ENCODE measurements around the gene ABCC12.

ABCC12 gene

DNA sequence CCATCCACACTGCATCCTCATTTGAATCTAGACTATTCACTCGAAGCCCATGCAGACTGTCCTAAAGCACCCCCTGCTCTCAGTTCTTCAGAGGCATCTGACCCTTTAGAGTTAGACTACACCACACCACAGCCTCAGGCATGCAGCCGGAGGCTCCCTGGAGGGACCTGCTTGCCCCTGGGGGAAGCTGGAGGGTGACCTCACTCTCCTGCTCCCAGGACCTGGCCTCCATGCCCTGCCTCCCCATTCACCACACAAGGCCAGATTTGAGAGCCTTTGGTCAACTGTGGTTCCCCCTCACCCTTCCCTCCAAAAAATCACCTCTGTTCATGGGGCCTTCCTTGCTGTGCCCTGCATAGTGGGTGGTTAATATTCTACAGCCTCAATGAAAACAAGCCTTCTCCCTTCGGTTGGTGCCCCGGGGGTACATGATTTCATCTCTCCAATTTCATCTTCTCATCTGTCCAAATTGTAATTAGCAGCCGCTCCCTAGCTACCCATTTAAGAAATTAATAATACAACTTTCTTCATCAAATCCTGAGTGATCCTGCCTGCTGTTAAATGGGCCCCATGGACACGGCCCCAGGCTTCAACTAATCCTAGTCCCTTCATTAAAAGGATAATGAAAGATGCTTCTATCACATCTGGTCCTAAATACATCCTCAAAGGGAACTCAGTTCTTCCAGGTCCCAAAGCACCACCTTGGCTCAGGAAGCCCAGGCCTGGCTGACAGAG lies 24.4 kb downstream of the ABCC12 start:
- no peak for DNase-seq

DNA sequence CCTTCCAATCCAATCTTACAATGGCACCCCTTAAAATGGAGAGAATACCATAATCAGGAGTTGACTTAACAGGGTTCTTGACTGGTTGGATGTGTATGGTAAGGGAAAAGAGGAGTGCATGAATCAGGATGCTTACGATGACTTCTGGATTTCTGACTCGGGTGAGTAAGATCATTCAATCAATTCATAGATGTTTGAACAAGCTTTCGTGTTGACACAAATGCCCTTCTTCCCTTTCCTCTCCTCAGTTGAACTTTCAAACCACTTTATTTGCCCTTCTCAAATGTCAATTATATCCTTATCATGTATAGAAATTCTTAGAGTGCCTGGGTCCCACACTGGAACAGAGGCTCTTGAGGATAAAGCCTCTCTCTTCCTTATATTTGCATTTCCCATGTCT lies 25.9 kb downstream of the ABCC12 start:
- DNase-seq = no peak

DNA sequence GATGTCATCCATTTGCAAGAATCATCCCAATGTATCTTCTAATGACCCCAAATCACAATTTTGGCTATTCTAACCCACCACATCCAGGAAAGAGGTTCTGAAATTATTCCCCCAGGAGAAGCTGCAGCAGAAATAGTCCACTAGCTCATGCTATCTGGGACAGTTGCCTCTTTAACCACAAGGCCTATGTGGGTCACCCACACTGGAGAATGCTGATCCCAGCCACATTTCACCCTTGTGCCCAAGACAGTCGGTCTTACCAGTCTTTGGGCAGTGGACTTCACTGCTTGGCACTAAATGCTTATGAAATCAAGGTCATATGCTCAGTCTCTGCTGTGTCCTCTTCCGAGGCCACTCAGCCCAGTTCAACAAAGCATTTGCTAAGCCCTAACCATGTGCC lies 27.0 kb downstream of the ABCC12 start:
- DNase-seq = no peak

DNA sequence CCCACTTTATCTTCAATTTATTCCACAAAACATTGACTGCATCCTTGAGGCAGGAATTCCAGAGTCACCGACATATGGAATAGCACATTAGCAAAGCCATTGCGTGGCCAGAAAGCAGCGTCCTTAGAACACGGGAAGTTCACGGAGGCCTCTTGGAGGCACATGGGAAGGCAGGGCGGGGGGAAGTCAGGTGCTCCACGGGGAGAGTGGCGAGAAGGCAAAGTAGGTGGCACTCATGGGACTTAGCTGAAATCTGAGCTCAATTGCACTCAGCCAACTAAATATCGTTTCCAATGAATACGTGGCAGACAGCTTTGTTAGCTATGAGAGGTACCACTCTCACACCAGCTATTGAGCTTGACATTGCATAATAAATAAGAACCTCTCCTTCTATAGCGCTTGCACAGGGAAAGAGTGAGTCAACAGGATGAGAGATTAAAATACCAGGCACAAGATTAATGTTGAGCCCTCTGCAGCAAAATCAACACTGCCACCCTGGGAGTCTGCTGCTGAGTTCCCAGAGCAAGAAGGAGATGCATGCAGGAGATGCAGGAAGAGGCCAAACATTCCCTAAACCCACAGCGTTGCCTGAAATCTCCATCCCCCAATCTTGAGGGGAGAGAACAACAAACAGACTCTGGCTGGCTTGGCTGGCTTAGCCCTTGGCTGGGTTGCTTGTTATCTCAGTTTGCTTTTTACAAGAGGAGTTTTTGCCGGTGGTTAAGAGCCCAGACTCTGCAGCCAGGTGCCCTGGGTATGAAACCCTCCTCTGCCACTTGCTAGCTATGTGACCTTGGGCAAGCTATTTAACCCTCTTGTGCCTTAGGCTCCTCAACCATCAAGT lies 28.8 kb downstream of the ABCC12 start:
- no peak for DNase-seq

DNA sequence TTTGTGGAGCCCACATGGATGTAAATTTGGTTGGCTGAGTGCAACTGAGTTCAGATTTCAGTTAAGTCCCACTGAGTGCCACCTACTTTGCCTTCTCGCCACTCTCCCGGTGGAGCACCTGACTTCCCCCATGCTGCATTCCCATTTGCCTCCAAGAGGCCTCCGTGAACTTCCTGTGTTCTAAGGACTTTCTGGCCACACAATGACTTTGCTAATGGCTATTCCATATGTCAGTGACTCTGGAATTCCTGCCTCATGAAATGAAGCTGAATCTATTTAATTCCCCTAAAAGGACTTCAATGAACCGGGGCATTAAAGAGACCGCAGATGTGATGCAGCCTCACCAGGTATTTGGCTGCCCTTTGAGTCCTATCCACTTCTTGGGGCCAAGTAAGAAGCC lies 29.9 kb downstream of the ABCC12 start:
- no peak for DNase-seq

DNA sequence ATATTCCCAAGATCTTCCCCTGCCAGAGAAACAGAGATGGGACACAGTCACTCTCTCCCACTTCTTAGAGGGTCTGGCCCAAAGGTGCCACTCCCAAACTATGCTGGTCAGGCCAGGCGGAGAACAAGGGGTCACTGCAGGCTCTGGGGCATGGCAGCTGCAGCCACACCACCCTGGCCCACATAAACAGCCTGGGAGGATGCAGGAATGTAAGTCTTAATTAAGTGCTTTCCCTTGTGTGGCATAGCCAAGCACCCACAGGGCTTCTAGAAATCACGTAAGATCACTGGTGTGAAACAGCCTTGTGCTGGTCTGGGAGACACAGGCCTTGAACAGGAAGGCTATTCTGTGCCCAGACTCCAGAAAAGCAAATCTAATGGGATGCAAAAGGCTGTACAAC lies 31.5 kb downstream of the ABCC12 start:
- no peak for DNase-seq

DNA sequence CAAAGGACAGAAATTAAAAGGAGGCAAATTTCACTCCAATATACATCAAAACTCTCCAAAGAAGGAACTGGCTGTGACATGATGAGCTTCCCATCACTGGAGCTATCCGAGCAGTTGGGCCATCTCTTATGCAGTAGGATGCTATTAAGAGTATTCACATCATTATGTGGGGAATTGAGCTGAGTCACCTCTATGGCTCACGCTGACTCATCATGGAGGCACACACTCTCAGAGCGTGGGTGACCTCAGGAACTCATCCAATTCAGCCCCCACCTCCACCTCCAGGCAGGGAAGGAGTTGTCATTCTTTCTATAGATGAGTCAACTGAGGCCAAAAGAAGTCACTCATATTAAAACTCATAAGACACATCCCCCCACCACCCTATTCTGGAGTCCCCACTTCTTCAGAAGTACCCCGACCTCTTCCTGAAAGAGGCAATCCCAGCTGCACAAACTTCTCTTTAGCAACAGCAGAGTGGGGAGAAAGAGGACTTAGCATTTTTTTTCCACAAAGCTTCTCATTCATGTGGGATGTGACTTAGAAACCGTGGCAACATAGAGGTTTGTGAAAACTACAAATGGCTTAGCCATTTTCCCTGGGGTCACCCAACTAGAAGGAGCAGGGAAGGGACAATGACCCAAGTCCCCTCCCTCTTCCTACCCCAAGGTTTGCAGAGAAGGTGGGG lies 32.5 kb downstream of the ABCC12 start:
- peak; percentile 12 for DNase-seq

DNA sequence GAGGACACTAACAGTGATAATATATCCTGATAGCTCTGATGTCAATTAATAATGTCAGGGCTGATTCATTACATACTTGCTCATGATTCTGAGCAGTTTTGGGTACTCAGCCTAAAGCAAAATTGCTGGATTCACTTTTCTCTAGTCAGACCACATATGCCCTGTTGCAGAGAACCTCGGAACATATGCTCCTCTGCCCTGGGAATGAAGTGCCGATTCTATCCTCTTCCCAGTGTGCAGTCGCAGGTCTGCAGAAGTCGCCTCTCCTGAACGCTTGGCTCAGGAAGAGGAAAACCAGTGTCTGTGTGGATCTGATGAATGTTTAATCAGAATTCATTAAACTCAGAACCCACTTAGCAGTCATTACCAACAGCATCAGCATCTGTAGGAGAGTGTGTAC lies 34.5 kb downstream of the ABCC12 start:
- DNase-seq = no peak

DNA sequence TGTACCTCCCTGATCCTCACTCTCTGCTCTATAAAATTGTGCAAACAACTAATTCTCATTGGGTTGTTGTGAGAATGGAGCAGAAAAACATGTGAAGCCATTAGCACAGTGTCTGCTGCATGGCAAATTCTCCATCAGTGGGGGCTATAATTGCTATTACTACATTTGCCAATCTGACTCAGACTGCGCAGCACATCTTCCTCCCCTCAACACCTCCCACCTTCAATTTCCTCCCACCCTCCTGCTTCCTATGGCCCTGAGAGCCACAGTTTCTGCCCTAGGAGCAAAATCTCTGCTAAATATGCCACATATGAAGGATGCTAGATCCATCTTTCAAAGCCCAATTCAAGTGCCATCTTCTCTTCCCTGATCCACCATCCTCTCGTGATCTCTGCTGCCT lies 37.0 kb downstream of the ABCC12 start:
- DNase-seq = no peak

DNA sequence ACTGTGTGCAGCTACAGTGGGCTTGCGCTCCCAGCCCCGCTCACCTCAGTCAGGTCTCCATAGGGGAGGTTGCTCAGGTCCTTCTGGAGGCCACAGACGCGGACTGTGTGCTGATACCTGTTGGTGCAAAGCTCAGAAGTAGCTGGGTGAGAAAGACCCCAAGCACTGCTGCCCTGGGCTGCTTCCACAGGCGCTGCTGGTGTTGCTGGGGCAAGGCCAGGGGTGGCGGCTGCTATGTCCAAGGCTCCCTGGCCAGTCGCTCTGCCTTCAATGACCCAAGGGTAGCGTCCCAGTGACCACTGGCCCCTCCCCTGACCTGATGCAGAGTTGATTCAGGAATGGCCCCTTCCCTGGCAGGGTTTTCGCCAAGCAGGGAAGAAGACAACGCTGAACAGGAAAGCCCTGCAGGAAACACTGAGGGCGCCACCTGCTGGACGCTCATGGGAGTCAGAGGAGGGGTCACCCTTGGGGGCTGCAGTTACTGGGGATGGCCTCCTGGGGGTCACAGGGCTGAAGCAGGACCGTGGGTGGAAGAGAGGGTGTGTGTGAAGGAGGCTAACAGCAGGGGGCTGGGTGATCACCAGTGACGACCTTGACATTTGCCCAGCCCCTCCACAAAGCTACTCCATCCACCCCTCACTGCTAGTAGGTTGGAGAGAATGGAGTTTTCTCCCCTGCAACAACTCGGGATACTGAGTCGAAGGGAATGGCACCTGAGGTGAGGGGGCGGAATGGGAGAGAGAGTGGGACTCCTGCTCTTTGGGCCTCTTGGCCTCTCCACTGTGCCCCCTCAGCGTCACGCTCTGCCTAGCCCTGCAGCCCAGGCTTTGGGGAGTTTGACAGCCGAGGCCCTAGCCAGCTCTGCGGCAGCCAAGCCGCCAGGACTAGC lies 38.3 kb downstream of the ABCC12 start:
- DNase-seq = peak; percentile 11

DNA sequence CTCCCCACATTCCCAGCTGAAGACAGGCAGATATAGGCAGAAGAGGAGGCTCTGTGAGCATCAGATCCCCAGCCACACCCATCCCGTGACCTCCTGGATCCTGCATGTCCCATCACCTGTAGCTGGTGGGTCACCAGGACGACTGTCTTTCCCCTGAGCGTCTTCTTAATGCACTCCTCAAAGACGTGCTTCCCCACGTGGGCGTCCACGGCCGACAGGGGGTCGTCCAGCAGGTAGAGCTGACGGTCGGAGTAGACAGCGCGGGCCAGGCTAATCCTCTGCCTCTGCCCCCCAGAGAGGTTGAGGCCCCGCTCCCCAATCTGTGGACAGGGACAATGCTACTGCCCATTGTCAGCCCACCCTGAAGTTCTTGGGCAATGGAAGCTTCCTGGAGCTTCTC lies 40.5 kb downstream of the ABCC12 start:
- DNase-seq = no peak

DNA sequence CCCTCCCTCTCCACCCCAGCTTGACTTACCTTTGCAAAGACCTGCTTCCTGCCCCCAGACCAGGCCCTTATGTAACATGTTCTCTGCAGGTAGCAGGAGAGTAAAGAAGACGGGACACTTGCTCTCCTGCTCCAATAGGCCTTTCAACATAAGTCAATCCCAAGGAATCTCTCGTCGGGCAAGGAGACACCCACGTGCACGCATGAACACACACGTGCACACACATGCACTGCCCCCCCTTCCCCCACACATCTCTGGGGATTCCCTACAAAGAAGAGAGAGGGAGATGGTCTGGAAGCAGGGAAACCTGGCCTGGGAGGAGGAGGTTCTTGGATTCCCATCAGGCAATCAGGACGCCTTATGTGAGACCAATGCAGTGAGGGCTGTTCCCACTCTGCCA lies 41.4 kb downstream of the ABCC12 start:
- no peak for DNase-seq

DNA sequence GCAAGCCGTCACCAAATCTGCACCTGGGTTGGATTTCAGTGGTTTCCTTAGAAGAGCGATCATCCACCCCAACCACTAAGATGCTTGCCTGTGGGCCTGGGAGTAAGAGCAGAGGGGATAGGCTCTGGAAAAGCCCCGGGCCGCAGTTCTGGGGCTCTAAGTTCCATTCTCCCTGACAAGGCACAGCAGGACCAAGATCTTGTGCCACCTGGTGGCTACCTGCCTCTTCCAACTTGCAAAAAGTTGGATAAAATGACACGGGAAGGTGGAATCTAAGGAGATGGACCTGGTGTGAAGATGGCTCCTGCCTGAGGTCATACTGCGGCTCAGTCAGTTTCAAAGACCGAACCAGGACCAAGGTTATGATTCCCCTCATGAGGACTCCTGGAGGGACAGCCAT lies 42.3 kb downstream of the ABCC12 start:
- no peak for DNase-seq

DNA sequence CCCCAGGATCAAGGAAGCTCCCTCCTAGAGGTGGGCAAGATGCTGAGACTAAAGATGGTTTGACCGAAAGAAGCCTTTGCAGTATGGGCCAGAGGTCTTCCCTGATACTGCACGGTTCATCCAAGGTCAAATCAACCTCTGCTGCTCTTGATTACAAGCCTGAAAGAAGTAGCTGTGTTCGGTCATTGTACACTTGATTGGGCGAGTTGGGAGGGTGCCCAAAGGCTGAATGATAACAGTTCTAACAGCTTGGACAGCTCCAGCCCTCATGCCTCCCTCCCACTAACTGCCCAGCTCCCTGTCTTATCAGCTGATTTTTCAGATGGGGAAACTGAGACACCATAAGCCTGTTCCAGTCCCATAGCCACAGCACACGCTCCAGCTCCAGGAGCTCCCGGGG lies 42.8 kb downstream of the ABCC12 start:
- no peak for DNase-seq

DNA sequence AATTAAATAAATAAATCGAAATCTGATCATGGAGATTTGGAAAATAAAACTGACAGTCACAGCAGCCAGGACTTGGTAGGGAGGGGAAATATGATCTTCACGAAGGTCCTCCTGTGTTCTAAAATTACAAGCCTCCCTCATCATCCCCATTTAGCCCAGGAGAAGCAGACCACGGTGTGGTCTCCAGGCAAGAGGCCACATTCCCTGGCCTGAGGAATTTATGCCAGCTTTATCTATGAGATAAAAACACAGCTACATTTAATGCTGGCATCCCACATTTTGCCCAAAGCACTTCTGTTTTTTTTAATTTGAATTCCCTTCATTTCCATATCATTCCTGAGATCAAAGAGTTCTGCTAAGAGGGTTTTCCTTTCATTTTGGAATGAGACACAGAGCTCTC lies 43.2 kb downstream of the ABCC12 start:
- DNase-seq = no peak

DNA sequence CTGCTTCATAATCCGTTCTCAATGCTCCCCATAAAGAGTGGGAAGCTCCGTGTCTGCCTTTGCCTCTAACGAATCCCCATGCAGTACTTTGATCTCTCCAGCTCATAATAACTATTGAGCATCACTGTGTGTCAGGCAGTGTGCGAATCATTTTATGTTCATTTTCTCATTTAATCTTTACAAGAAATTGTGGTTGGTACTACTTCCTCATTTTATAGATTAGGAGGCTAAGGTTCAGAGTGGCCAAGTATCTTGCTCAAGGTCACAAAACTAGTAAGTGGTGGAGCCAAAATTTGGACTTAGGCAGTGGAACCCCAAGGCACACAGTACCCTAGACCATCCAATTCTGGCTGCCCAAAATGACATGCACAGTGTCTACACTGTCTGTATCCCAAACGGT lies 44.8 kb downstream of the ABCC12 start:
- no peak for DNase-seq

DNA sequence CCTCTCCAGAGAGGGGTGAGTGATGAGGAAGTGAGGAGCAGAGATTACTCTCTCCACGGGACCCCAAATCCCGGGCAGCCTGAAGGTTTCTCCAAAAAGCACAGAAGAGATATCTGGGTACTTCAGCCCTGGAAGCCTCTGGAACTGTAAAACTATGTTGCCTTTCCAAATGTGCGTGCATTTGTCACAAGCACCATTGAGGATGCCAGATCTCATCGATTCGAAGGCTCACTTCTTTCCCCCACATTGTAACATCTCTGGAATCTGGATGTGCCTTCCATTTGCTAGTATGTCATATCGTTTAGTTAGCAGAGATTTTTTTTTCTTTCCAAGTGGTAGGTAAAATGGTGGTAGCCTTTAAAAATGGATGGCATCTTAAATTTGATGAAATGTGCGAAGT lies 45.8 kb downstream of the ABCC12 start:
- DNase-seq = no peak

DNA sequence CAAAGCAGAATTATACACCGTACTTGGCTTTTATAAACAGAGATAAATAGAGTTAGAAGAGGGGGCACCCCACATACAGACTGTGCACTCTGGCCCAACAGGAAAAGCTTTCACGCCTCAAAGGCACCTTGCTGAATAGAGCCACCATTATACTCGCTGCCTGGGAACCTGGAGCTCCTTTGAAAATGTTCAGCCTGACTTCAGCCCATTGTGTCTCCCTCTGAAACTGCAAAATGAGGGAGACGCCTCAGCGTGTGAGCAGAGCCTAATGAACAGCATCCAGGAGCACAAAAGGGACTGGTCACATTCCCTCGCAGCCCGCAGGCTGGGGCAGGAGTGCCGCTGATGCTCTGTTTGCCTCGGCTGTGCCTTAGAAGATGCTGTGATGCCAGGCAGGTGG lies 46.3 kb downstream of the ABCC12 start:
- no peak for DNase-seq

DNA sequence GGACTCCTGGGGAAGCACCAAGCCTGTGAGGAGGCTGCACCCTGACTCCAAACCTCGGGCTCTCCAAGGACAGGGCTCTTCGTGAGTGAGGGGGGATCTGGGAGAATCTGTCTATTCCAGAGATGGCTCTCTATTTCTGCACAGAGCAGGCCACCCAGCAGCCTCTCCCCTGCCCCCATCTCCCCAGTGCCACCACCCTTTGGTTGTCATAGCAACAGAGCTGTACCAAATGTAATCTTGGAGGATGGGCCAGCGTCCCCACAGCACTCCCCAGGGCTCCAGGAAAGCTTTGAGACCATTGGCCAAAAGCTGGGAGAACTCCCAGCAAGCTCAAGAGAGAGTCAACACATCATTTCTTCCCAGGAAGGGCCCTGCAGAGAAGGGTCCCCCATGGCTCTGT lies 49.3 kb downstream of the ABCC12 start:
- DNase-seq = no peak

Measured in activated T-cell treated with anti-CD3 and anti-CD28 coated beads for 4 hours (primary cell).